ENCODE data around the gene LUZP2.

GRCh38 chr11:24820541-24820940, 323.7 kb downstream of the LUZP2 start:
- TF ChIP-seq CTCF (IDR thresholded peaks at IDR 0.05) (no peak), POLR2A (IDR thresholded peaks at IDR 0.05) (no peak), POLR2AphosphoS5 (IDR thresholded peaks at IDR 0.05) (no peak)
